ENCODE data around the gene ATAD1. TPM values are rescaled to one million over a fixed set of nuclear protein-coding genes. Genes with fewer than 3 reads are reported as not detected.

Gene ATAD1
- total RNA-seq, 1 donor = 43.8 TPM

- TF ChIP-seq CTCF (IDR thresholded peaks at IDR 0.05; ENCODE audit: extremely low read depth, low read depth, low read length) = no peak
- H3K4me3 ChIP-seq (ENCODE audit: insufficient read depth, low read length) = no peak overlapping the region
Measured at GRCh38 chr10:87826653-87827052, 8.6 kb upstream of the ATAD1 start.

GRCh38 chr10:87819289-87819585, 1.2 kb upstream of the ATAD1 start:
- Histone ChIP-seq H3K4me2 (ENCODE audit: insufficient read depth, low read length) (peak overlapping the region; percentile 97), H2AFZ (ENCODE audit: low read length) (no peak overlapping the region), H3K4me1 (ENCODE audit: insufficient read depth, low read length) (peaks cover 12% of the 10 kb centered on the region), H3K79me2 (ENCODE audit: insufficient read depth, low read length) (peaks cover 42% of the 10 kb centered on the region), H3K27me3 (ENCODE audit: insufficient read depth, low read length) (no peaks in the 10 kb centered on the region), H4K20me1 (ENCODE audit: insufficient read depth, low read length) (peaks cover 20% of the 10 kb centered on the region), H3K36me3 (ENCODE audit: insufficient read depth, low read length) (no peaks in the 10 kb centered on the region), H3K27ac (ENCODE audit: low read depth, low read length) (no peak overlapping the region), H3K4me3 (ENCODE audit: insufficient read depth, low read length) (no peak overlapping the region), H3K9me3 (ENCODE audit: low read depth, low read length) (no peaks in the 10 kb centered on the region)
- DNase-seq (ENCODE audit: insufficient read length, low spot score, missing footprints) = no peak
- no peak for TF ChIP-seq CTCF (IDR thresholded peaks at IDR 0.05; ENCODE audit: extremely low read depth, low read depth, low read length)

More at GRCh38 chr10:87826653-87827052, 8.6 kb upstream of the ATAD1 start:
- Histone ChIP-seq H3K4me1 (ENCODE audit: insufficient read depth, low read length) (no peaks in the 10 kb centered on the region), H3K27ac (ENCODE audit: low read depth, low read length) (no peak overlapping the region), H3K4me2 (ENCODE audit: insufficient read depth, low read length) (no peak overlapping the region), H3K36me3 (ENCODE audit: insufficient read depth, low read length) (no peaks in the 10 kb centered on the region), H4K20me1 (ENCODE audit: insufficient read depth, low read length) (no peaks in the 10 kb centered on the region), H3K79me2 (ENCODE audit: insufficient read depth, low read length) (no peaks in the 10 kb centered on the region), H2AFZ (ENCODE audit: low read length) (no peak overlapping the region), H3K9me3 (ENCODE audit: low read depth, low read length) (no peaks in the 10 kb centered on the region), H3K27me3 (ENCODE audit: insufficient read depth, low read length) (no peaks in the 10 kb centered on the region)
- DNase-seq (ENCODE audit: insufficient read length, low spot score, missing footprints) = no peak

- Histone ChIP-seq H3K36me3 (ENCODE audit: insufficient read depth, low read length) (peaks cover 4% of the 10 kb centered on the region), H3K79me2 (ENCODE audit: insufficient read depth, low read length) (peaks cover 47% of the 10 kb centered on the region), H4K20me1 (ENCODE audit: insufficient read depth, low read length) (peaks cover 20% of the 10 kb centered on the region), H3K27ac (ENCODE audit: low read depth, low read length) (peak overlapping the region; percentile 90), H3K4me1 (ENCODE audit: insufficient read depth, low read length) (peaks cover 12% of the 10 kb centered on the region), H3K4me2 (ENCODE audit: insufficient read depth, low read length) (peak overlapping the region; percentile 97), H2AFZ (ENCODE audit: low read length) (peak overlapping the region; percentile 97), H3K27me3 (ENCODE audit: insufficient read depth, low read length) (no peaks in the 10 kb centered on the region), H3K4me3 (ENCODE audit: insufficient read depth, low read length) (peak overlapping the region; percentile 96), H3K9me3 (ENCODE audit: low read depth, low read length) (no peaks in the 10 kb centered on the region)
- no peak for TF ChIP-seq CTCF (IDR thresholded peaks at IDR 0.05; ENCODE audit: extremely low read depth, low read depth, low read length)
- peak; percentile 63 for DNase-seq (ENCODE audit: insufficient read length, low spot score, missing footprints)
Measured at GRCh38 chr10:87818505-87819288, 671 bp upstream of the ATAD1 start.

GRCh38 chr10:87816898-87817608, 973 bp downstream of the ATAD1 start:
- Histone ChIP-seq H3K27ac (ENCODE audit: low read depth, low read length) (peak overlapping the region; percentile 90), H3K36me3 (ENCODE audit: insufficient read depth, low read length) (peaks cover 6% of the 10 kb centered on the region), H3K9me3 (ENCODE audit: low read depth, low read length) (no peaks in the 10 kb centered on the region), H2AFZ (ENCODE audit: low read length) (peak overlapping the region; percentile 97), H3K27me3 (ENCODE audit: insufficient read depth, low read length) (no peaks in the 10 kb centered on the region), H4K20me1 (ENCODE audit: insufficient read depth, low read length) (peaks cover 20% of the 10 kb centered on the region), H3K4me3 (ENCODE audit: insufficient read depth, low read length) (peak overlapping the region; percentile 96), H3K4me2 (ENCODE audit: insufficient read depth, low read length) (peak overlapping the region; percentile 97), H3K79me2 (ENCODE audit: insufficient read depth, low read length) (peaks cover 60% of the 10 kb centered on the region), H3K4me1 (ENCODE audit: insufficient read depth, low read length) (peaks cover 12% of the 10 kb centered on the region)
- peak; percentile 44 for DNase-seq (ENCODE audit: insufficient read length, low spot score, missing footprints)
- TF ChIP-seq CTCF (IDR thresholded peaks at IDR 0.05; ENCODE audit: extremely low read depth, low read depth, low read length) = no peak

All from osteoblast (primary cell).